ENCODE measurements around the gene CACNA1D. TPM values are rescaled to one million over a fixed set of nuclear protein-coding genes. Genes with fewer than 3 reads are reported as not detected.

Gene CACNA1D
- total RNA-seq, 1 donor from 2014 or later, result 1.9 TPM

DNA sequence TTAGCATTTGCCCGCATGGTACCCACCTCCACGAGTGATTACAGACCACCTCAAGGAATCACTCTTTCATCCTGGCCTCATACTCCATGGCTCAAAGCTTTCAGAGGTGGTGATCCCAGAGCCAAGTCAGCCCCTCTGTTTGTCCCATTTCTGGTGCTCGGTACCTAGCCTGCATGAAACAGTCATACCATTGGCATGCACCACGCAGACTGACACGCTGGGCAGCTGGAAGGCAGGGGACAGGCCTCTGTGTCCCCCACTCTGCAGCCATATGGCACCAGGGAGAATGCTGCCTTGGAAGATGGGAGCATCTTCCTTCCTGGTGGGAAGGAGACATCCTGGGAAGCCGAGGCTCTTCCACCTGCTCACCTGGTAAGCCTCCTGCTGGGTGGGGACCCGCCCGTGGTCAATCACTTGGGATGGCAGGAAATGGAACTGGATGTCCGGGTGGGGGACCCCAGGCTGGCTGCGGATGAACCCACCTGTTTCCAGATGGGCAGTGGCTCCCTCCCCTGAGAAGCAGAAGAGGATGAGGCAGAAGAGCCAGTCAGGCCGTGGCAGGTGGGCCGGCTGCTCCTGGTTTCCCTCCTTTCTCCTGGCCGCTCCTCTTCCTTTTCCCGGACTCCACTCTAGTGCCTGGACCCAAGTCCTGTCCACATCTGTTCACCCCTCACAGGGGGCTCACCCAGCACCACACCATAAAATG, 324.9 kb downstream of the CACNA1D start:
- no peak for DNase-seq
- no peaks in the 10 kb centered on the region for H3K9me3 Mint-ChIP-seq
- H3K36me3 Mint-ChIP-seq (ENCODE audit: low read depth), result no peaks in the 10 kb centered on the region
- ATAC-seq (ENCODE audit: low read depth), result no peak
- no peaks in the 10 kb centered on the region for H3K27me3 Mint-ChIP-seq
- H3K4me3 Mint-ChIP-seq, result no peak overlapping the region
- intact Hi-C loops (cut with micrococcal nuclease), result no loop called here
- no peak overlapping the region for H3K27ac Mint-ChIP-seq
- TF ChIP-seq, protein P1, sequence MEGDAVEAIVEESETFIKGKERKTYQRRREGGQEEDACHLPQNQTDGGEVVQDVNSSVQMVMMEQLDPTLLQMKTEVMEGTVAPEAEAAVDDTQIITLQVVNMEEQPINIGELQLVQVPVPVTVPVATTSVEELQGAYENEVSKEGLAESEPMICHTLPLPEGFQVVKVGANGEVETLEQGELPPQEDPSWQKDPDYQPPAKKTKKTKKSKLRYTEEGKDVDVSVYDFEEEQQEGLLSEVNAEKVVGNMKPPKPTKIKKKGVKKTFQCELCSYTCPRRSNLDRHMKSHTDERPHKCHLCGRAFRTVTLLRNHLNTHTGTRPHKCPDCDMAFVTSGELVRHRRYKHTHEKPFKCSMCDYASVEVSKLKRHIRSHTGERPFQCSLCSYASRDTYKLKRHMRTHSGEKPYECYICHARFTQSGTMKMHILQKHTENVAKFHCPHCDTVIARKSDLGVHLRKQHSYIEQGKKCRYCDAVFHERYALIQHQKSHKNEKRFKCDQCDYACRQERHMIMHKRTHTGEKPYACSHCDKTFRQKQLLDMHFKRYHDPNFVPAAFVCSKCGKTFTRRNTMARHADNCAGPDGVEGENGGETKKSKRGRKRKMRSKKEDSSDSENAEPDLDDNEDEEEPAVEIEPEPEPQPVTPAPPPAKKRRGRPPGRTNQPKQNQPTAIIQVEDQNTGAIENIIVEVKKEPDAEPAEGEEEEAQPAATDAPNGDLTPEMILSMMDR (IDR thresholded peaks at IDR 0.05), result no peak
- POLR2A ChIA-PET, result no interaction called here
- no peaks in the 10 kb centered on the region for H3K4me1 Mint-ChIP-seq
- CTCF ChIA-PET, result no interaction called here

DNA sequence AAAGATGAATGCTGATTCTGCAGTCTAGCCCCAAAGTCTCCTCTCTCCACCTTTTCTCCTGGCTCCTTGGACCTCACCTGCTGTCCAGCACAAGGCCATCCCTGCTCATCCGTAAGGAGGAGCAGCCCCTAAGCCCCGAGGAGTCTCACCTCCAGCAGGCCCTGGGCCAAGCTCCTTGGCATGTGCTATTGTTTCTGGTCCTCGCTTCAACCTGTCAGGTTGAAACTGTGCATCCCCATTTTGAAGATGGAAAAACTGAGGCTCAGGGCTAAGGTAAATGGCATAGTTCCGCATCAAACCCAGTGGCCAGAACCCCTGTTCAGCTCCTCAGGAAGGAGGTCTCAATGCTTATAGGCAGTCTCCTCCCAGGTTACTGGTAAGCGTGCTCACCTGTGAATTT, 325.7 kb downstream of the CACNA1D start:
- no peaks in the 10 kb centered on the region for H3K4me1 Mint-ChIP-seq

DNA sequence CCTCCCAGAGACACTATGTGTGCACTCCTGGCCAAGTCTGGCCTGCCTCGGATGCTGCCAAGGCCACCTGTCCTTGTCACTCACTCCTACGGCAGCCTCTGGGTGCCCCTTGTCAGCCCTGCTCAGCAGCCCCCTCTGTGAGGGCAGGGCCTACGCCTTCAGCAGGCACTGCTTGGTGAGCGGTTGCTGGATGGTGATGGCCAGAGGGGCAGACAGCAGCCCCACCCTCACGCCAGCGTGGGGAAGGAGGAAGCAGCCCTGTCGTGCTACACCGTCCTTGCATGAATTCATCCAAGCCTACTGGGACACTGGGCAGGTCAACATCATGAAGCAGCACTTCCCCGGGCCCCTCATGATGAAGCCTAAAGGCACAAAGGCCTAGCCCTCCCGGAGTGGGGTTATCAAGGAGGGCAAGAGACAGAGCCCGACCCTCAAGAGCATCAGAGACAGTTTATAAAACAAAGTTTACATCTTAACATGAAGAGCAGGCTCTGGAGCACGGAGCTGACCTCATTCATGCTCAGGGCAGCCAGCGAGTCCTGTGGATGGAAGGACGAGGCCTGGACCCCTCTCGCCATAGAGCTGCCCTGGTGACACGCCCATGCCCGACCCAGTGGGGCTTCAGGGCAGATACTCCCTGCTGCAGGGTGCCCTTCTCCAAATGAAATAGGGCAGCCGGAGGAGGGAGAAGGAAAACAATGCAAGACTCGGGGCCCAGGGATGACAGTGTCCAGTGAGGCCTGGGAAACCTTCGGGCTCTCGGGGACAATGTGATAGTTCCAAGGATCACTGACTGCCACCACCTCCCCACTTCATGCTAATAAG, 326.6 kb downstream of the CACNA1D start:
- H3K4me3 Mint-ChIP-seq, result no peak overlapping the region
- intact Hi-C loops (cut with micrococcal nuclease), result no loop called here
- ChIA-PET POLR2A (no interaction called here), CTCF (no interaction called here)
- no peak for DNase-seq
- no peak overlapping the region for H3K27ac Mint-ChIP-seq
- no peaks in the 10 kb centered on the region for H3K36me3 Mint-ChIP-seq (ENCODE audit: low read depth)
- no peaks in the 10 kb centered on the region for H3K9me3 Mint-ChIP-seq
- ATAC-seq (ENCODE audit: low read depth), result no peak
- no peaks in the 10 kb centered on the region for H3K27me3 Mint-ChIP-seq
- no peaks in the 10 kb centered on the region for H3K4me1 Mint-ChIP-seq
- TF ChIP-seq, protein P1 (IDR thresholded peaks at IDR 0.05), result no peak

More for the DNA sequence above, 325.7 kb downstream of the CACNA1D start:
- no peaks in the 10 kb centered on the region for H3K9me3 Mint-ChIP-seq
- ATAC-seq (ENCODE audit: low read depth) (no peak), DNase-seq (no peak)
- no peaks in the 10 kb centered on the region for H3K36me3 Mint-ChIP-seq (ENCODE audit: low read depth)
- CTCF ChIA-PET, result no interaction called here
- H3K4me3 Mint-ChIP-seq, result no peak overlapping the region
- POLR2A ChIA-PET, result no interaction called here
- intact Hi-C loops (cut with micrococcal nuclease), result no loop called here
- no peak overlapping the region for H3K27ac Mint-ChIP-seq
- H3K27me3 Mint-ChIP-seq, result no peaks in the 10 kb centered on the region
- TF ChIP-seq, protein P1 (IDR thresholded peaks at IDR 0.05), result no peak

DNA sequence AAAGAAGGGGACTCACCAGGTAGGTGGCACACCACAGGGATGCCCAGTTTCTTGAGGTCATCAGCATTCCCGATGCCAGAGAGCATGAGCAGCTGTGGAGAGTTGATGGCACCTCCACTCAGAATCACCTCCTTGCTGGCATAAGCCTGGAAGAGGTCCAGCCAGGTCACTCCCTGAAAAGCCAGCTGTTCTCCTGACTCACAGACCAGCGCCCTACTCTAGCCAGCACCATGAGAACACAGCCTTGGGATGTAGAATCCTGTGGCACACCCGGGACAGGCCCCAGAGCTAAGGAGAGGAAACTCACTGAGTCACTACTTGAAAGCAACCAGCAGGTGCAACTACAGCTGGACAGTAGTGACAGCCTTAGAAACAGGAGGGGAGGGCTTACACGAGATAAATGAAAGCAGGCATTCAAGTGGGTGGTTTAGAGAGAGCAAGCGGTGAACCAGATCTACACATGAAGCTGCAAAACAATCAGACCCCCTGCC, 327.3 kb downstream of the CACNA1D start:
- CTCF ChIA-PET, result no interaction called here
- POLR2A ChIA-PET, result no interaction called here
- no peaks in the 10 kb centered on the region for H3K27me3 Mint-ChIP-seq
- H3K36me3 Mint-ChIP-seq (ENCODE audit: low read depth), result no peaks in the 10 kb centered on the region
- H3K27ac Mint-ChIP-seq, result no peak overlapping the region
- TF ChIP-seq, protein P1 (IDR thresholded peaks at IDR 0.05), result no peak
- H3K4me1 Mint-ChIP-seq, result no peaks in the 10 kb centered on the region
- DNase-seq (no peak), ATAC-seq (ENCODE audit: low read depth) (no peak)
- intact Hi-C loops (cut with micrococcal nuclease), result no loop called here
- no peak overlapping the region for H3K4me3 Mint-ChIP-seq
- H3K9me3 Mint-ChIP-seq, result no peaks in the 10 kb centered on the region

DNA sequence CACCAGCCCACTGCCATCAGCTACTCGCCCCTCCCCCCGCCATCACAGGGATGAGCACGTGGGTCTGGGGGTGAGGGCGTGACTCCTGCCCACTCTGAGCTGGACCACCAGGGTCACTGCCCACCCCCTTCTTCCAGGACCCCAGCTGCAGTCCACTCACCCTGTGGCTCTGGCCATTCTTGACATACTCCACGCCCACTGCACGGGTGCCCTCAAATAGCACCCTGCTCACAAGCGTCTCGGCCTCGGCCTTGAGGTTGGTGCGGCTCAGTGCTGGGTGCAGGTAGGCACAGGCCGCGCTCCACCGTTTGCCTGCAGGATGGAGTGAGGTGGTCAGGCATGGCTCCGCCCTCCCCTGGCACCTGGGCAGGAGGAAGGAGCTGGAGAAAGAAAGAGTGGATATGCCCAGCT, 327.9 kb downstream of the CACNA1D start:
- no peaks in the 10 kb centered on the region for H3K4me1 Mint-ChIP-seq
- ChIA-PET POLR2A (no interaction called here), CTCF (no interaction called here)
- DNase-seq (no peak), ATAC-seq (ENCODE audit: low read depth) (no peak)
- intact Hi-C loops (cut with micrococcal nuclease), result no loop called here
- H3K36me3 Mint-ChIP-seq (ENCODE audit: low read depth), result no peaks in the 10 kb centered on the region
- no peak overlapping the region for H3K27ac Mint-ChIP-seq
- no peaks in the 10 kb centered on the region for H3K27me3 Mint-ChIP-seq
- no peaks in the 10 kb centered on the region for H3K9me3 Mint-ChIP-seq
- TF ChIP-seq, protein P1 (IDR thresholded peaks at IDR 0.05), result no peak
- no peak overlapping the region for H3K4me3 Mint-ChIP-seq

All from activated B cell treated with CpG ODN at 0.5 μM for 24 hours (primary cell).